Measurements from ENCODE around the gene CPXM2. TPM values are rescaled to one million over a fixed set of nuclear protein-coding genes. Genes with fewer than 3 reads are reported as not detected.

Gene CPXM2
- polyA plus RNA-seq, 3 donors = not detected

DNA sequence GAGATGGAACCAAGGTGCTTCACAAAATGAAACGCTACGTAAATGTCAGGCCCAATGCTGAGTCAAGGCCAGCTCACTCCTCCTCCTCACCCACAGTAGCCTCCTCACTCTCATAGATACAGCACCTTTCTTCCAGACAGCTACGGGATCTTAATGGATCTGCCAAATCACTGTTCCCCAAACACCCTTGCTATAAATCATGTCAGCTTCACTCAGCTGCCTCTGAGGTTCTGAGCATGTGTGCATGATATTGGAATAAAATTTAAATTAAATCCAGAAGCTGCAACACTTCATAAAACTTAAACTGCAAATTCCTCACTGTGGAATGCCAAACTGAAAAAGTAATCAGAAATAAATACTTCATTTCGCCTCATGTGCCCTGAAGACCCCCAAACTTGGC, 14.7 kb upstream of the CPXM2 start:
- no peaks in the 10 kb centered on the region for H4K20me1 ChIP-seq (ENCODE audit: insufficient read depth, low read length)
- peaks cover 0 to 4% of the 10 kb centered on the region in 2 donors for H3K4me1 ChIP-seq (ENCODE audit: control insufficient read depth in 1 of 2, insufficient read depth in 2 of 2, low read length in 2 of 2)
- H3K36me3 ChIP-seq (replicated peaks in 1 of 2; ENCODE audit: control insufficient read depth in 1 of 2, insufficient read depth in 2 of 2, low read length in 2 of 2) = no peaks in the 10 kb centered on the region
- H3K27me3 ChIP-seq (ENCODE audit: control insufficient read depth in 2 of 2, insufficient read depth in 2 of 2, low read length in 2 of 2) = no peaks in the 10 kb centered on the region
- H3K4me3 ChIP-seq (replicated peaks in 1 of 3; ENCODE audit: low read depth in 2 of 3, low read length in 3 of 3) = no peak overlapping the region
- peaks cover 2 to 9% (median 5%) of the 10 kb centered on the region in 7 donors for H3K9me3 Mint-ChIP-seq
- TF ChIP-seq, protein P1, sequence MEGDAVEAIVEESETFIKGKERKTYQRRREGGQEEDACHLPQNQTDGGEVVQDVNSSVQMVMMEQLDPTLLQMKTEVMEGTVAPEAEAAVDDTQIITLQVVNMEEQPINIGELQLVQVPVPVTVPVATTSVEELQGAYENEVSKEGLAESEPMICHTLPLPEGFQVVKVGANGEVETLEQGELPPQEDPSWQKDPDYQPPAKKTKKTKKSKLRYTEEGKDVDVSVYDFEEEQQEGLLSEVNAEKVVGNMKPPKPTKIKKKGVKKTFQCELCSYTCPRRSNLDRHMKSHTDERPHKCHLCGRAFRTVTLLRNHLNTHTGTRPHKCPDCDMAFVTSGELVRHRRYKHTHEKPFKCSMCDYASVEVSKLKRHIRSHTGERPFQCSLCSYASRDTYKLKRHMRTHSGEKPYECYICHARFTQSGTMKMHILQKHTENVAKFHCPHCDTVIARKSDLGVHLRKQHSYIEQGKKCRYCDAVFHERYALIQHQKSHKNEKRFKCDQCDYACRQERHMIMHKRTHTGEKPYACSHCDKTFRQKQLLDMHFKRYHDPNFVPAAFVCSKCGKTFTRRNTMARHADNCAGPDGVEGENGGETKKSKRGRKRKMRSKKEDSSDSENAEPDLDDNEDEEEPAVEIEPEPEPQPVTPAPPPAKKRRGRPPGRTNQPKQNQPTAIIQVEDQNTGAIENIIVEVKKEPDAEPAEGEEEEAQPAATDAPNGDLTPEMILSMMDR (IDR thresholded peaks at IDR 0.05) = no peak
- no peak overlapping the region for H3K27ac Mint-ChIP-seq
- no peak overlapping the region for H3K9ac ChIP-seq (ENCODE audit: insufficient read depth, low read length, poor library complexity, severe bottlenecking)
- H3K27me3 Mint-ChIP-seq (ENCODE audit: low read depth in 3 of 3) = peaks cover 3 to 21% (median 11%) of the 10 kb centered on the region in 3 donors
- no peak overlapping the region for H3K4me3 Mint-ChIP-seq
- H3K27ac ChIP-seq (ENCODE audit: low read depth in 1 of 2, low read length in 2 of 2) = no peak overlapping the region
- H2AFZ ChIP-seq (ENCODE audit: insufficient read depth, low read depth, low read length, poor library complexity, severe bottlenecking) = no peak overlapping the region
- peaks cover 4% of the 10 kb centered on the region for H3K4me1 Mint-ChIP-seq
- intact Hi-C loops (cut with micrococcal nuclease) = no loop called here
- H3K36me3 Mint-ChIP-seq = no peaks in the 10 kb centered on the region
- 90% methylated on average over 2 of the region's 4 CpGs for WGBS (ENCODE audit: insufficient coverage)
- no peak for DNase-seq
- no peak overlapping the region for H3K4me2 ChIP-seq (replicated peaks; ENCODE audit: extremely low read depth, low read length, poor library complexity, severe bottlenecking)
- H3K9me3 ChIP-seq (replicated peaks in 1 of 2; ENCODE audit: control insufficient read depth in 1 of 2, insufficient read depth in 1 of 2, low read length in 2 of 2) = no peaks in the 10 kb centered on the region
- H3K79me2 ChIP-seq (ENCODE audit: insufficient read depth, low read length) = no peaks in the 10 kb centered on the region

DNA sequence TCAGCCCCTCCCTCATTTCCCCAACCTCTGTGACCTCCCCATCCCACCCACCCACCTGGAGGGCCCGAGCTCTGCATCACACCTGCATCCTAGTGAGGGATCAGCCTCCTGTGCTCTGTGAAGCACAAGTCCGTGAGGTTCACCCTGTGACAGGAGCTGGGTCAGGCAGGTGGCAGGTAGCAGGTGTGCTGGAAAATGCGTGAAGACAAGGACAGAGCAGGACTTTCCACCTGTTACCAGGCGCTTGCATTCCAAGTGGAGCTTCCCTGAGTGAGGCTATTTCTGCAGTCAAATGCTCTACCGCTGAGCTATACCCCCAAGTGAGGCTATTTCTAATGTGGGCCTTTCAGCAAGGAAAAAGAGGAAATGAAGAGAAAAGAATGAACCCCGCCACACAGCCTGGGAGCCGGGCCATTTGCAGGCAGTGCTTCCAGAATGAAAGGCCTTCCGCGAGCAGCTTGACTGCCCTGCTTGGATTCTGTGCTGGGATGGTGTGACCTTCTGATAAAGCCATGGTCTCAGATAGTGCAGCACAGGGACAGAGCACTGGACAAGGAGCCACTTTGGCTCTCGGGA, 13.3 kb upstream of the CPXM2 start:
- intact Hi-C loops (cut with micrococcal nuclease) = no loop called here
- peaks cover 3 to 16% (median 10%) of the 10 kb centered on the region in 3 donors for H3K27me3 Mint-ChIP-seq (ENCODE audit: low read depth in 3 of 3)
- H3K4me1 Mint-ChIP-seq = peaks cover 4% of the 10 kb centered on the region
- peaks cover 0 to 4% of the 10 kb centered on the region in 2 donors for H3K4me1 ChIP-seq (ENCODE audit: control insufficient read depth in 1 of 2, insufficient read depth in 2 of 2, low read length in 2 of 2)
- H3K27ac Mint-ChIP-seq = no peak overlapping the region
- no peaks in the 10 kb centered on the region for H3K36me3 ChIP-seq (replicated peaks in 1 of 2; ENCODE audit: control insufficient read depth in 1 of 2, insufficient read depth in 2 of 2, low read length in 2 of 2)
- H3K36me3 Mint-ChIP-seq = no peaks in the 10 kb centered on the region
- H3K4me3 Mint-ChIP-seq = no peak overlapping the region
- TF ChIP-seq, protein P1 (IDR thresholded peaks at IDR 0.05) = no peak
- no peak overlapping the region for H2AFZ ChIP-seq (ENCODE audit: insufficient read depth, low read depth, low read length, poor library complexity, severe bottlenecking)
- no peak overlapping the region for H3K27ac ChIP-seq (ENCODE audit: low read depth in 1 of 2, low read length in 2 of 2)
- H3K9me3 ChIP-seq (replicated peaks in 1 of 2; ENCODE audit: control insufficient read depth in 1 of 2, insufficient read depth in 1 of 2, low read length in 2 of 2) = peaks cover 6 to 12% of the 10 kb centered on the region in 2 donors
- no peak overlapping the region for H3K9ac ChIP-seq (ENCODE audit: insufficient read depth, low read length, poor library complexity, severe bottlenecking)
- no peak for DNase-seq
- peaks cover 5 to 16% (median 12%) of the 10 kb centered on the region in 7 donors for H3K9me3 Mint-ChIP-seq
- no peaks in the 10 kb centered on the region for H4K20me1 ChIP-seq (ENCODE audit: insufficient read depth, low read length)
- H3K4me3 ChIP-seq (replicated peaks in 1 of 3; ENCODE audit: low read depth in 2 of 3, low read length in 3 of 3) = no peak overlapping the region
- no peaks in the 10 kb centered on the region for H3K27me3 ChIP-seq (ENCODE audit: control insufficient read depth in 2 of 2, insufficient read depth in 2 of 2, low read length in 2 of 2)
- 78% methylated on average over 8 of the region's 10 CpGs for WGBS (ENCODE audit: insufficient coverage)
- H3K4me2 ChIP-seq (replicated peaks; ENCODE audit: extremely low read depth, low read length, poor library complexity, severe bottlenecking) = no peak overlapping the region
- no peaks in the 10 kb centered on the region for H3K79me2 ChIP-seq (ENCODE audit: insufficient read depth, low read length)
